Eye (tissue), 1 donor: ENCODE data around the gene CFAP77.

ENCODE experiments used
- DNase-seq: peaks from one replicate; pipeline ENCODE4 v3.0.0-alpha.2; 2015

The CFAP77 gene

GRCh38 chr9:132584601-132585560 is 174.9 kb downstream of the CFAP77 start:
- DNase-seq: peak; percentile 54

- DNase-seq: peak; percentile 68
Measured at GRCh38 chr9:132585954-132586829, 176.2 kb downstream of the CFAP77 start.

- DNase-seq: peak; percentile 66
Measured at GRCh38 chr9:132586830-132587591, 177.0 kb downstream of the CFAP77 start.

GRCh38 chr9:132587592-132587955 is 177.6 kb downstream of the CFAP77 start:
- DNase-seq: no peak

GRCh38 chr9:132588098-132588497 is 178.1 kb downstream of the CFAP77 start:
- peak; percentile 41 for DNase-seq

- DNase-seq: peak; percentile 40
Measured at GRCh38 chr9:132588501-132589147, 178.6 kb downstream of the CFAP77 start.

- DNase-seq: peak; percentile 24
Measured at GRCh38 chr9:132589148-132590036, 179.4 kb downstream of the CFAP77 start.

- no peak for DNase-seq
Measured at GRCh38 chr9:132590037-132590317, 180.0 kb downstream of the CFAP77 start.

GRCh38 chr9:132590318-132591182 is 180.5 kb downstream of the CFAP77 start:
- peak; percentile 49 for DNase-seq

- DNase-seq: peak; percentile 27
Measured at GRCh38 chr9:132591244-132591643, 181.2 kb downstream of the CFAP77 start.

- DNase-seq: peak; percentile 17
Measured at GRCh38 chr9:132591751-132592314, 181.8 kb downstream of the CFAP77 start.

GRCh38 chr9:132592451-132592850 is 182.4 kb downstream of the CFAP77 start:
- peak; percentile 25 for DNase-seq

- no peak for DNase-seq
Measured at GRCh38 chr9:132594412-132594811, 184.4 kb downstream of the CFAP77 start.

GRCh38 chr9:132595319-132595718 is 185.3 kb downstream of the CFAP77 start:
- no peak for DNase-seq

- no peak for DNase-seq
Measured at GRCh38 chr9:132596200-132596599, 186.2 kb downstream of the CFAP77 start.

GRCh38 chr9:132597073-132597775 is 187.2 kb downstream of the CFAP77 start:
- no peak for DNase-seq

GRCh38 chr9:132600326-132600984 is 190.4 kb downstream of the CFAP77 start:
- DNase-seq: no peak

- no peak for DNase-seq
Measured at GRCh38 chr9:132602207-132602606, 192.2 kb downstream of the CFAP77 start.

- DNase-seq: no peak
Measured at GRCh38 chr9:132605387-132605786, 195.4 kb downstream of the CFAP77 start.
